NCI-H1436 (cell line): ENCODE measurements around the gene ZEB2.

Source experiments
- DNase-seq: peaks from one replicate; lab custom pipeline; 2025; lab: John Stamatoyannopoulos, UW

ZEB2 gene

GRCh38 chr2:144528108-144528507, 8.2 kb upstream of the ZEB2 start:
- no peak for DNase-seq

- DNase-seq: no peak
These were observed 6.9 kb upstream of the ZEB2 start for GRCh38 chr2:144526831-144527230.

GRCh38 chr2:144524118-144525009, 4.4 kb upstream of the ZEB2 start:
- no peak for DNase-seq

GRCh38 chr2:144523596-144524117, 3.7 kb upstream of the ZEB2 start:
- DNase-seq: no peak

- DNase-seq: no peak
These were observed 3.1 kb upstream of the ZEB2 start for GRCh38 chr2:144522897-144523595.

GRCh38 chr2:144522176-144522896, 2.4 kb upstream of the ZEB2 start:
- DNase-seq: no peak

GRCh38 chr2:144521686-144522085, 1.8 kb upstream of the ZEB2 start:
- no peak for DNase-seq

GRCh38 chr2:144520756-144521487, 1.0 kb upstream of the ZEB2 start:
- no peak for DNase-seq

GRCh38 chr2:144519597-144519933, 354 bp downstream of the ZEB2 start:
- no peak for DNase-seq

- no peak for DNase-seq
These were observed 947 bp downstream of the ZEB2 start for GRCh38 chr2:144518748-144519596.

- no peak for DNase-seq
These were observed 1.8 kb downstream of the ZEB2 start for GRCh38 chr2:144517866-144518747.

- peak; percentile 34 for DNase-seq
These were observed 2.7 kb downstream of the ZEB2 start for GRCh38 chr2:144516981-144517865.

- no peak for DNase-seq
These were observed 3.4 kb downstream of the ZEB2 start for GRCh38 chr2:144516411-144516980.

- no peak for DNase-seq
These were observed 4.1 kb downstream of the ZEB2 start for GRCh38 chr2:144515696-144516410.

- no peak for DNase-seq
These were observed 4.7 kb downstream of the ZEB2 start for GRCh38 chr2:144515099-144515695.

- no peak for DNase-seq
These were observed 5.3 kb downstream of the ZEB2 start for GRCh38 chr2:144514616-144515091.

- no peak for DNase-seq
These were observed 6.4 kb downstream of the ZEB2 start for GRCh38 chr2:144513388-144514101.
